AG10803 (cell line): Measurements from ENCODE around the gene HMG20B.
"Not testable (repeated sequence)": the region's sequence is repeated elsewhere in the genome, so short reads cannot be mapped to it uniquely, and the experiment has no call there.

ENCODE experiments used
- DNase-seq: peaks from one replicate; pipeline ENCODE4 v3.0.0; 2010; ENCODE audit warnings: low read depth
- H3K4me3 ChIP-seq: 2 replicates; pipeline ENCODE4 v1.5.1; 2011; ENCODE audit warnings: mild to moderate bottlenecking, low read length, control low read depth
- TF ChIP-seq, protein P1 (sequence below): conservative IDR thresholded peaks from 2 replicates; pipeline ENCODE4 v1.5.1; 2011; ENCODE audit warnings: mild to moderate bottlenecking, low read length, control low read depth, inconsistent platforms

The HMG20B gene

GRCh38 chr19:3528080-3528479, 44.7 kb upstream of the HMG20B start:
- no peak overlapping the region for H3K4me3 ChIP-seq
- TF ChIP-seq, protein P1, sequence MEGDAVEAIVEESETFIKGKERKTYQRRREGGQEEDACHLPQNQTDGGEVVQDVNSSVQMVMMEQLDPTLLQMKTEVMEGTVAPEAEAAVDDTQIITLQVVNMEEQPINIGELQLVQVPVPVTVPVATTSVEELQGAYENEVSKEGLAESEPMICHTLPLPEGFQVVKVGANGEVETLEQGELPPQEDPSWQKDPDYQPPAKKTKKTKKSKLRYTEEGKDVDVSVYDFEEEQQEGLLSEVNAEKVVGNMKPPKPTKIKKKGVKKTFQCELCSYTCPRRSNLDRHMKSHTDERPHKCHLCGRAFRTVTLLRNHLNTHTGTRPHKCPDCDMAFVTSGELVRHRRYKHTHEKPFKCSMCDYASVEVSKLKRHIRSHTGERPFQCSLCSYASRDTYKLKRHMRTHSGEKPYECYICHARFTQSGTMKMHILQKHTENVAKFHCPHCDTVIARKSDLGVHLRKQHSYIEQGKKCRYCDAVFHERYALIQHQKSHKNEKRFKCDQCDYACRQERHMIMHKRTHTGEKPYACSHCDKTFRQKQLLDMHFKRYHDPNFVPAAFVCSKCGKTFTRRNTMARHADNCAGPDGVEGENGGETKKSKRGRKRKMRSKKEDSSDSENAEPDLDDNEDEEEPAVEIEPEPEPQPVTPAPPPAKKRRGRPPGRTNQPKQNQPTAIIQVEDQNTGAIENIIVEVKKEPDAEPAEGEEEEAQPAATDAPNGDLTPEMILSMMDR = no peak

GRCh38 chr19:3528539-3529211, 44.1 kb upstream of the HMG20B start:
- no peak overlapping the region for H3K4me3 ChIP-seq
- no peak for DNase-seq
- TF ChIP-seq, protein P1 = no peak

More at GRCh38 chr19:3528080-3528479, 44.7 kb upstream of the HMG20B start:
- no peak for DNase-seq

DNA sequence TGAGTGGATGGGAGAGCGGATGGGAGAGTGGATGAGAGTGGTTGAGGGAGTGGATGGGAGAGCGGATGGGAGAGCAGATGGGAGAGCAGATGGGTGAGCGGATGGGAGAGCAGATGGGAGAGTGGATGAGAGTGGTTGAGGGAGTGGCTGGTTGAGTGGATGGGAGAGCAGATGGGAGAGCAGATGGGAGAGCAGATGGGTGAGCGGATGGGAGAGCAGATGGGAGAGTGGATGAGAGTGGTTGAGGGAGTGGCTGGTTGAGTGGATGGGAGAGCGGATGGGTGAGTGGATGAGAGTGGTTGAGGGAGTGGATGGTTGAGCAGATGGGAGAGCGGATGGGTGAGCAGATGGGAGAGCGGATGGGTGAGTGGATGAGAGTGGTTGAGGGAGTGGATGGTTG, 43.4 kb upstream of the HMG20B start:
- not testable (repeated sequence) for H3K4me3 ChIP-seq, DNase-seq

GRCh38 chr19:3530389-3530788, 42.4 kb upstream of the HMG20B start:
- TF ChIP-seq, protein P1 = no peak
- H3K4me3 ChIP-seq = no peak overlapping the region
- DNase-seq = no peak

- no peak for DNase-seq
- TF ChIP-seq, protein P1 = no peak
Observed at GRCh38 chr19:3531716-3532115, 41.0 kb upstream of the HMG20B start.

GRCh38 chr19:3532154-3532786, 40.5 kb upstream of the HMG20B start:
- DNase-seq = no peak
- TF ChIP-seq, protein P1 = no peak
- H3K4me3 ChIP-seq = no peak overlapping the region

More at GRCh38 chr19:3531716-3532115, 41.0 kb upstream of the HMG20B start:
- H3K4me3 ChIP-seq = no peak overlapping the region

DNA sequence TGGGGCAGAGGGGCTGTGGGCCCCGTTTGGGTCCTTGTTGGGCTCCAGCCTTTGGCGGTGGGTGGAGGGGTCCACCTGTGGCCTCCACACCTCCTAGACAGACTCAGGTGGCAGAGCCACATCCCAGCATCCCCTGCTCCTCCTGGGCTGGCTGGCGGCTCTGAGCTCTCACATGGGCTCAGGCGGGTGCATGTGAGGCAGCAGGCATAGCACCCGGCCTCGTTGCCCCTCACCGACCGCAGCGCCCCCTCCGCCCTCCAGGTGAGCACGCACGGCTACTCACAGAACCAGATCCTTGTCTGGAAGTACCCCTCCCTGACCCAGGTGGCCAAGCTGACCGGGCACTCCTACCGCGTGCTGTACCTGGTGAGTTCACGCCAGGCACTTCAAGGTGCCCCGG, 39.7 kb upstream of the HMG20B start:
- H3K4me3 ChIP-seq = no peak overlapping the region
- TF ChIP-seq, protein P1 = no peak
- no peak for DNase-seq
